Measurements from ENCODE around the gene IMMP2L. TPM values are rescaled to one million over a fixed set of nuclear protein-coding genes. Genes with fewer than 3 reads are reported as not detected.

IMMP2L gene
- polyA plus RNA-seq, 2 of the 4 experiments (the other 2 are of a cell fraction): 16.1 to 23.8 TPM

DNA sequence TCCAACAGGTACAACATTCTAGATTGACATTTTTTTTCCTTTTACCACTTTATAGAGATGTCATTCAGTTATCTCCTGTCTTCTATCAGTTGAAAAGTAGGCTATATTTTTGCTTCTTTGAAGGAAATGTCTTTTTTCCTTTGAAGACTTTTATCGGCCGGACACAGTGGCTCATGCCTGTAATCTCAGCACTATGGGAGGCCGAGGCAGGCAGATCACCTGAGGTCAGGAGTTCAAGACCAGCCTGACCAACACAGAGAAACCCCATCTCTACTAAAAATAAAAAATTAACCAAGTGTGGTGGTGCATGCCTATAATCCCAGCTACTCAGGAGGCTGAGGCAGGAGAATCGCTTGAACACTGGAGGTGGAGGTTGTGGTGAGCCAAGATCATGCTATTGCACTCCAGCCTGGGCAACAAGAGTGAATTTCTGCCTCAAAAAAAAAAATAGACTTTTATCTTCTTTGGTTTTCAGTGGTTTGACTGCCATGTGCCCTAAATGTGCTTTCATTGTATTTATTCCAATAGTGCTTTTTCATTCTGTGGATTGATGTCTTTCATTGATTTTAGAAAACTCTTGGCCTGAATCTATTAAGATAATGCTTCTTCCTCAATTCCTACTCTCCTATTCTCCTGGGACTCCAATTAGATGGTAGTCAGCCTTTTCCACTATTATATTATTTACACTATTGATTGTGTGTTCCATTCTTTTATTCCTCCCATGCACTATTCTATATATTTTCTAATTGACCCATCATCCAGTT is 84.6 kb downstream of the IMMP2L start:
- H3K4me2 ChIP-seq: no peak overlapping the region
- no peak overlapping the region for H3K4me3 ChIP-seq
- no peak overlapping the region for H3K27ac ChIP-seq
- no peak for DNase-seq (ENCODE audit: low read depth in 1 of 2, low spot score in 1 of 2)
- TF ChIP-seq POLR2A (IDR thresholded peaks at IDR 0.05; ENCODE audit: low read length) (no peak), KDM1A (IDR thresholded peaks at IDR 0.05; ENCODE audit: low read depth) (no peak), RFX5 (IDR thresholded peaks at IDR 0.05) (no peak)
- TF ChIP-seq, protein P1, sequence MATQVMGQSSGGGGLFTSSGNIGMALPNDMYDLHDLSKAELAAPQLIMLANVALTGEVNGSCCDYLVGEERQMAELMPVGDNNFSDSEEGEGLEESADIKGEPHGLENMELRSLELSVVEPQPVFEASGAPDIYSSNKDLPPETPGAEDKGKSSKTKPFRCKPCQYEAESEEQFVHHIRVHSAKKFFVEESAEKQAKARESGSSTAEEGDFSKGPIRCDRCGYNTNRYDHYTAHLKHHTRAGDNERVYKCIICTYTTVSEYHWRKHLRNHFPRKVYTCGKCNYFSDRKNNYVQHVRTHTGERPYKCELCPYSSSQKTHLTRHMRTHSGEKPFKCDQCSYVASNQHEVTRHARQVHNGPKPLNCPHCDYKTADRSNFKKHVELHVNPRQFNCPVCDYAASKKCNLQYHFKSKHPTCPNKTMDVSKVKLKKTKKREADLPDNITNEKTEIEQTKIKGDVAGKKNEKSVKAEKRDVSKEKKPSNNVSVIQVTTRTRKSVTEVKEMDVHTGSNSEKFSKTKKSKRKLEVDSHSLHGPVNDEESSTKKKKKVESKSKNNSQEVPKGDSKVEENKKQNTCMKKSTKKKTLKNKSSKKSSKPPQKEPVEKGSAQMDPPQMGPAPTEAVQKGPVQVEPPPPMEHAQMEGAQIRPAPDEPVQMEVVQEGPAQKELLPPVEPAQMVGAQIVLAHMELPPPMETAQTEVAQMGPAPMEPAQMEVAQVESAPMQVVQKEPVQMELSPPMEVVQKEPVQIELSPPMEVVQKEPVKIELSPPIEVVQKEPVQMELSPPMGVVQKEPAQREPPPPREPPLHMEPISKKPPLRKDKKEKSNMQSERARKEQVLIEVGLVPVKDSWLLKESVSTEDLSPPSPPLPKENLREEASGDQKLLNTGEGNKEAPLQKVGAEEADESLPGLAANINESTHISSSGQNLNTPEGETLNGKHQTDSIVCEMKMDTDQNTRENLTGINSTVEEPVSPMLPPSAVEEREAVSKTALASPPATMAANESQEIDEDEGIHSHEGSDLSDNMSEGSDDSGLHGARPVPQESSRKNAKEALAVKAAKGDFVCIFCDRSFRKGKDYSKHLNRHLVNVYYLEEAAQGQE (IDR thresholded peaks at IDR 0.05): no peak
- 94% methylated on average over 4 of the region's 4 CpGs for WGBS (ENCODE audit: missing lambda C conversion rate)
- no peak for FAIRE-seq
- H3K4me1 ChIP-seq: no peaks in the 10 kb centered on the region
- H3K9me3 ChIP-seq: no peaks in the 10 kb centered on the region
- CTCF ChIA-PET: no interaction called here
- POLR2A ChIA-PET: no interaction called here
- ATAC-seq: no peak

DNA sequence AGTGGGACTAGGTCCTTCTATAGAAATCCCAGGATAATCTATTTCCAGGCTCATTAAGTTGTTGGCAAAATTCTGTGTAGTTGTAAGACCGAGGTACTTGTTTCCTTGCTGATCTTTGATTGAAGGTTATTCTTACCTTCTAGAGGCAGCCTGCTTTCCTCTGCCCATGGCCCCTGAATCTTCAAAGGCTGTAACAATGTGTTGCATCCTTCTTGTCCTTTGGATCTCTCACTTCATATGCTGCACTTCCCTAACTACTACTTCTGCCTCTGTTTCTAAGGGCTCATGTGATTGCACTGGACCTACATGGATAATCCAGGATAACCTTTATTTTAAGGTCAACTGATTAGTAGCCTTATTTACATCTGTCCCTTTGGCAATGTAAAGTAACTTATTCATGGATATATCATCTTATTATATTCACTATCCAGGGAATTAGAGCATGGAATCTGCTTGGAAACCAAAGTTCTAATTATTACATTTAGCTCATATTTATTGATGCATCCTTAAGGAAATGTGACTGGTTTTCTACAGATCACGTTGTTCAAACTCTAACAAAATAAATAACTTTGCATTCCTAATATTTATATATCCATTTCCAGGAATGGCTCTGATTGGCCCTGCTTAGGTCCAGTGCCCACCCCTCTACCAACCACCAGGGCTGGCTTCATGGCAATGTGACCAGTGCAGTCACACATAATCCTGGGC is 85.6 kb downstream of the IMMP2L start:
- ATAC-seq (no peak), FAIRE-seq (no peak), DNase-seq (ENCODE audit: low read depth in 1 of 2, low spot score in 1 of 2) (no peak)
- 83% methylated on average over 2 of the region's 2 CpGs for WGBS (ENCODE audit: missing lambda C conversion rate)
- Histone ChIP-seq H3K27ac (no peak overlapping the region), H3K4me3 (no peak overlapping the region), H3K9me3 (no peaks in the 10 kb centered on the region), H3K4me1 (no peaks in the 10 kb centered on the region), H3K4me2 (no peak overlapping the region)
- TF ChIP-seq JUNB (IDR thresholded peaks at IDR 0.05): no peak
- no peak for TF ChIP-seq NR3C1 (IDR thresholded peaks at IDR 0.05)
- TF ChIP-seq HOXA7 (CRISPR knock-in tag; IDR thresholded peaks at IDR 0.05): no peak
- TF ChIP-seq, protein P2, sequence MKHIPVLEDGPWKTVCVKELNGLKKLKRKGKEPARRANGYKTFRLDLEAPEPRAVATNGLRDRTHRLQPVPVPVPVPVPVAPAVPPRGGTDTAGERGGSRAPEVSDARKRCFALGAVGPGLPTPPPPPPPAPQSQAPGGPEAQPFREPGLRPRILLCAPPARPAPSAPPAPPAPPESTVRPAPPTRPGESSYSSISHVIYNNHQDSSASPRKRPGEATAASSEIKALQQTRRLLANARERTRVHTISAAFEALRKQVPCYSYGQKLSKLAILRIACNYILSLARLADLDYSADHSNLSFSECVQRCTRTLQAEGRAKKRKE (CRISPR knock-in tag; IDR thresholded peaks at IDR 0.05; ENCODE audit: low read depth): no peak
- no peak for TF ChIP-seq EP300 (IDR thresholded peaks at IDR 0.05)
- TF ChIP-seq CHD4 (IDR thresholded peaks at IDR 0.05; ENCODE audit: borderline replicate concordance): no peak
- TF ChIP-seq TP53 (CRISPR knock-in tag; IDR thresholded peaks at IDR 0.05): no peak
- no peak for TF ChIP-seq RNF2 (IDR thresholded peaks at IDR 0.05; ENCODE audit: borderline replicate concordance, low read depth)
- ChIA-PET POLR2A (no interaction called here), CTCF (no interaction called here)

DNA sequence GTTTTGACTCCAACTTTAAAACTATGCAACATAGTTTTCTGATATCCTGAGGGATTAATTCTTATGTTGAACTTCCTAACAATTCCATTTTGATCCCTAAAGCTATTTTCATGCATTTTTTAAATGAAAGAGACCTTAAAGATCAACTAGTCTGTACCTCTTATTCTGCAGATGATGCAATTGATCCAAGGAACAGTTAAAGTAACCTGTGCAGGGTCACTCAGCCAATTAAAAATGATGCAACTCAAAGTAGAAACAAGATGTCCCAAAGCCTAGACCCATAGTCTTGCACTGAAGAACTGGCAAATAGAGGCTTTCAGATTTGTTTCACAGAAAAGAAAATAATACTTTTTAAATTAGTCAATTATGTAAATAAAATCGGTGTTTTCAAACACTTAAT is 86.3 kb downstream of the IMMP2L start:
- 0 out of 3 replicates have a peak, but pooled peaks cover 1% of the 10 kb centered on the region for H3K9me3 ChIP-seq
- no peak overlapping the region for H3K27ac ChIP-seq
- H3K4me3 ChIP-seq: no peak overlapping the region
- no peak for DNase-seq (ENCODE audit: low read depth in 1 of 2, low spot score in 1 of 2)
- no peak for ATAC-seq
- FAIRE-seq: no peak
- no peak overlapping the region for H3K4me2 ChIP-seq
- 84% methylated on average over 1 of the region's 1 CpG for WGBS (ENCODE audit: missing lambda C conversion rate)
- ChIA-PET POLR2A (no interaction called here), CTCF (no interaction called here)
- H3K4me1 ChIP-seq: no peaks in the 10 kb centered on the region
- TF ChIP-seq JUNB (IDR thresholded peaks at IDR 0.05) (no peak), CBX2 (IDR thresholded peaks at IDR 0.05; ENCODE audit: borderline replicate concordance, low read depth) (no peak), CBX8 (IDR thresholded peaks at IDR 0.05) (no peak), EHMT2 (IDR thresholded peaks at IDR 0.05; ENCODE audit: low read depth) (no peak), HOXB5 (CRISPR knock-in tag; IDR thresholded peaks at IDR 0.05) (no peak), KDM1A (IDR thresholded peaks at IDR 0.05; ENCODE audit: low read depth) (no peak), ZNF302 (CRISPR knock-in tag; IDR thresholded peaks at IDR 0.05) (no peak), JUN (IDR thresholded peaks at IDR 0.05) (no peak), GATA3 (IDR thresholded peaks at IDR 0.05; ENCODE audit: borderline replicate concordance) (no peak), FOXS1 (CRISPR knock-in tag; IDR thresholded peaks at IDR 0.05) (no peak), NR3C1 (IDR thresholded peaks at IDR 0.05) (no peak), CHD4 (IDR thresholded peaks at IDR 0.05; ENCODE audit: borderline replicate concordance) (no peak), MYC (IDR thresholded peaks at IDR 0.05; ENCODE audit: borderline replicate concordance, low read length) (no peak)
- TF ChIP-seq, protein P3, sequence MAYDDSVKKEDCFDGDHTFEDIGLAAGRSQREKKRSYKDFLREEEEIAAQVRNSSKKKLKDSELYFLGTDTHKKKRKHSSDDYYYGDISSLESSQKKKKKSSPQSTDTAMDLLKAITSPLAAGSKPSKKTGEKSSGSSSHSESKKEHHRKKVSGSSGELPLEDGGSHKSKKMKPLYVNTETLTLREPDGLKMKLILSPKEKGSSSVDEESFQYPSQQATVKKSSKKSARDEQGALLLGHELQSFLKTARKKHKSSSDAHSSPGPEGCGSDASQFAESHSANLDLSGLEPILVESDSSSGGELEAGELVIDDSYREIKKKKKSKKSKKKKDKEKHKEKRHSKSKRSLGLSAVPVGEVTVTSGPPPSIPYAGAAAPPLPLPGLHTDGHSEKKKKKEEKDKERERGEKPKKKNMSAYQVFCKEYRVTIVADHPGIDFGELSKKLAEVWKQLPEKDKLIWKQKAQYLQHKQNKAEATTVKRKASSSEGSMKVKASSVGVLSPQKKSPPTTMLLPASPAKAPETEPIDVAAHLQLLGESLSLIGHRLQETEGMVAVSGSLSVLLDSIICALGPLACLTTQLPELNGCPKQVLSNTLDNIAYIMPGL (CRISPR knock-in tag; IDR thresholded peaks at IDR 0.05; ENCODE audit: borderline replicate concordance): no peak
- TF ChIP-seq, protein P4, sequence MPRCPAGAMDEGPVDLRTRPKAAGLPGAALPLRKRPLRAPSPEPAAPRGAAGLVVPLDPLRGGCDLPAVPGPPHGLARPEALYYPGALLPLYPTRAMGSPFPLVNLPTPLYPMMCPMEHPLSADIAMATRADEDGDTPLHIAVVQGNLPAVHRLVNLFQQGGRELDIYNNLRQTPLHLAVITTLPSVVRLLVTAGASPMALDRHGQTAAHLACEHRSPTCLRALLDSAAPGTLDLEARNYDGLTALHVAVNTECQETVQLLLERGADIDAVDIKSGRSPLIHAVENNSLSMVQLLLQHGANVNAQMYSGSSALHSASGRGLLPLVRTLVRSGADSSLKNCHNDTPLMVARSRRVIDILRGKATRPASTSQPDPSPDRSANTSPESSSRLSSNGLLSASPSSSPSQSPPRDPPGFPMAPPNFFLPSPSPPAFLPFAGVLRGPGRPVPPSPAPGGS (IDR thresholded peaks at IDR 0.05): no peak
- TF ChIP-seq, protein P5, sequence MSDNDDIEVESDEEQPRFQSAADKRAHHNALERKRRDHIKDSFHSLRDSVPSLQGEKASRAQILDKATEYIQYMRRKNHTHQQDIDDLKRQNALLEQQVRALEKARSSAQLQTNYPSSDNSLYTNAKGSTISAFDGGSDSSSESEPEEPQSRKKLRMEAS (IDR thresholded peaks at IDR 0.05): no peak
- TF ChIP-seq, protein P6, sequence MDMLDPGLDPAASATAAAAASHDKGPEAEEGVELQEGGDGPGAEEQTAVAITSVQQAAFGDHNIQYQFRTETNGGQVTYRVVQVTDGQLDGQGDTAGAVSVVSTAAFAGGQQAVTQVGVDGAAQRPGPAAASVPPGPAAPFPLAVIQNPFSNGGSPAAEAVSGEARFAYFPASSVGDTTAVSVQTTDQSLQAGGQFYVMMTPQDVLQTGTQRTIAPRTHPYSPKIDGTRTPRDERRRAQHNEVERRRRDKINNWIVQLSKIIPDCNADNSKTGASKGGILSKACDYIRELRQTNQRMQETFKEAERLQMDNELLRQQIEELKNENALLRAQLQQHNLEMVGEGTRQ (IDR thresholded peaks at IDR 0.05): no peak

Data from A549 (cell line).